BLaER1 (cell line): ENCODE results near the gene PDE8A.

Experiments
- H3K27ac ChIP-seq: shearing (Covaris generic); formaldehyde crosslinking; 2 replicates; pipeline ENCODE4 v1.8.1; 2022
- H3K27me3 ChIP-seq: shearing (Covaris generic); formaldehyde crosslinking; 2 replicates; pipeline ENCODE4 v1.8.1; 2022
- H3K36me3 ChIP-seq: shearing (Covaris generic); formaldehyde crosslinking; 2 replicates; pipeline ENCODE4 v1.8.1; 2022
- H3K4me1 ChIP-seq: shearing (Covaris generic); formaldehyde crosslinking; 2 replicates; pipeline ENCODE4 v1.8.1; 2022
- H3K4me2 ChIP-seq: shearing (Covaris generic); formaldehyde crosslinking; 2 replicates; pipeline ENCODE4 v1.8.1; 2022
- H3K4me3 ChIP-seq: shearing (Covaris generic); formaldehyde crosslinking; 2 replicates; pipeline ENCODE4 v1.8.1; 2022
- H3K9ac ChIP-seq: shearing (Covaris generic); formaldehyde crosslinking; 2 replicates; pipeline ENCODE4 v1.8.1; 2022
- H3K9me3 ChIP-seq: shearing (Covaris generic); formaldehyde crosslinking; 2 replicates; pipeline ENCODE4 v1.8.1; 2022
- H4K20me1 ChIP-seq: shearing (Covaris generic); formaldehyde crosslinking; 2 replicates; pipeline ENCODE4 v1.8.1; 2022
- Cebpa-rat ChIP-seq: shearing (Covaris generic); IDR thresholded peaks from 2 replicates; pipeline ENCODE4 v1.8.1; 2022

Gene PDE8A

DNA sequence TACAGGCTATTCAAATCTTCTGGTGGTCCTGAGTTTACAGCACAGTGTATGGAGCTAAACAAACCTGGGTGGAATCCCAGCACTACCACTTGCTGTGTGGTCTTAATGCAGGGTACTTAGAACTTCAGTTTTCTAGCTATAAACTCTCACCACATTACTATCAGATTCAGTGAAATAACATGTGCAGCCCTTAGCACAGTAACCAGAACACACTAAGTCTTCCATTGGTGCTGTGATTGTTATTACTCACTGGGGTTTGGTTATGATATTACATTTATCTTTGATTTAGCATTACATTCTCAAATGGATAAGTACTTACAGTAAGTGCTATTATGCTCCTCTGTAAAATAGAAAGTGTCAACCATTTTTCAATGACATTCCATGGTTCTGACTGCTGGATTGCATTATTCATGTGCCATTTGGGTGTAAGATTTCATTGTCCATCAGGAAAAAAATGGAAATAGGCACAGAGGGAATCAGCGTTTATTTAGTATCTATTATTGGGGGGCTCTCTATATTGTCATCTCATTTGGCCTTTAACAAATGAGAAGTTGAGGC, 81.9 kb downstream of the PDE8A start:
- H3K9ac ChIP-seq, result no peak overlapping the region
- no peaks in the 10 kb centered on the region for H3K27me3 ChIP-seq
- no peaks in the 10 kb centered on the region for H4K20me1 ChIP-seq
- peaks cover 12% of the 10 kb centered on the region for H3K4me1 ChIP-seq
- H3K4me2 ChIP-seq, result no peak overlapping the region
- no peak for TF ChIP-seq Cebpa-rat
- H3K27ac ChIP-seq, result no peak overlapping the region
- H3K36me3 ChIP-seq, result peaks cover 6% of the 10 kb centered on the region; the same call in 1 of the 2 replicates
- H3K4me3 ChIP-seq, result no peak overlapping the region
- peaks cover 40% of the 10 kb centered on the region for H3K9me3 ChIP-seq

DNA sequence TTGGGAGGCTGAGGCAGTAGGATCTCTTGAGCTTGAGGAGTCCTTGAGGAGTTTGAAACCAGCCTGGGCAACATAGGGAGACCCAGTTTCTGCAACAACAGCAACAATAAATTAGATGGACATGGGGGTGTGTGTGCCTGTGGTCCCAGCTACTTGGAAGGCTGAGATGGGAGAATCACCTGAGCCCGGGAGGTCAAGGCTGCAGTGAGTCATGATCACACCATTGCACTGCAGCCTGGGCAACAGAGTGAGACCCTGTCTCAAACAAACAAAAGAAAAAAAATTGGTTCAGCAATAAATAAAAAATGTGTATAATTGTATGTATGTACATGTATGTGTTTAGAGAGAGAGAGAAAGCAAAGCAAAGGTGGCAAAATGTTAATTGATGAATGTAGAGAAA, 83.1 kb downstream of the PDE8A start:
- H4K20me1 ChIP-seq, result no peaks in the 10 kb centered on the region
- H3K4me2 ChIP-seq, result no peak overlapping the region
- peaks cover 12% of the 10 kb centered on the region for H3K4me1 ChIP-seq
- no peak for TF ChIP-seq Cebpa-rat
- no peaks in the 10 kb centered on the region for H3K27me3 ChIP-seq
- H3K36me3 ChIP-seq, result peaks cover 6% of the 10 kb centered on the region; the same call in 1 of the 2 replicates
- H3K9me3 ChIP-seq, result peaks cover 30% of the 10 kb centered on the region
- H3K27ac ChIP-seq, result no peak overlapping the region
- no peak overlapping the region for H3K9ac ChIP-seq
- no peak overlapping the region for H3K4me3 ChIP-seq

DNA sequence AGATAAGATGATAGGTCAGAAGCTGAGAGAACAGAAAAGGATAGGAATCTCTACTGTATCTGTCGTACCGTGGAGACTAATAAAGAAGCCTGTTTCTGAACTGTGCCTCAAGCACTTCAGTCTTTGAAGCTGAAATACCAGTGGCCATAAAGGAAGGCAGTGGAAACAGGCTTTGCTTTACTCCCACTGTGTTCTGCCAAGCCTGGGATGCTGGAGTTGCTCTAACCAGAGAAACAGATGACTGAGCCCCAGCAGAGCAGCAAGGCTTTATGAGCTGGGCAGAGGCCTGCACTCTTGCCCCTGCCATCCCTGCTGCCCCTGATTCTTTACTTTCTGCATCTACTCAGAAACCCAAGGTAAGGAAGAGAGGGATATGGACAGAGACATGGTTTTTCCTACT, 89.4 kb downstream of the PDE8A start:
- Histone ChIP-seq H3K9me3 (no peaks in the 10 kb centered on the region), H3K27ac (no peak overlapping the region), H3K4me3 (no peak overlapping the region), H3K9ac (no peak overlapping the region), H3K4me1 (no peaks in the 10 kb centered on the region), H3K36me3 (peaks cover 29% of the 10 kb centered on the region), H3K4me2 (no peak overlapping the region), H3K27me3 (no peaks in the 10 kb centered on the region), H4K20me1 (no peaks in the 10 kb centered on the region)
- no peak for TF ChIP-seq Cebpa-rat

DNA sequence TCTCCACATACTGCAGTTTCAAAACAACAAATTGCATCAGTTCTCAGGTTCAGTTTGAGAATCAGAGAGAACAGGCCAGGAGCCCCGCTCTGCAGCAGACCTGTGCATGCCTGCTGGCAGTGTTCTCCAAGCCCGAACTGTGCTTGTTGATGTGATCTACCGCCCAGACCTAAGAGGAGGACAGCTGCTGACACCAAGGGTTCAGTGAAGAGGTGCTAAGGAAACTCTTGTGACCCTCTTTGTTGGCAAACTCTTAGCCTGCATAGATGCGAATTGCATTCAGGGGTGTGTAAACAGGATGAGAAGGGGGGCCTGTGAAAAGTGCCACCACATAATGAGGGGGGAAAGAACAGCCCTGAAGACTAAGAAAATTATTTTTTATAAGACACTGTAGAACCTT, 89.8 kb downstream of the PDE8A start:
- peaks cover 29% of the 10 kb centered on the region for H3K36me3 ChIP-seq

DNA sequence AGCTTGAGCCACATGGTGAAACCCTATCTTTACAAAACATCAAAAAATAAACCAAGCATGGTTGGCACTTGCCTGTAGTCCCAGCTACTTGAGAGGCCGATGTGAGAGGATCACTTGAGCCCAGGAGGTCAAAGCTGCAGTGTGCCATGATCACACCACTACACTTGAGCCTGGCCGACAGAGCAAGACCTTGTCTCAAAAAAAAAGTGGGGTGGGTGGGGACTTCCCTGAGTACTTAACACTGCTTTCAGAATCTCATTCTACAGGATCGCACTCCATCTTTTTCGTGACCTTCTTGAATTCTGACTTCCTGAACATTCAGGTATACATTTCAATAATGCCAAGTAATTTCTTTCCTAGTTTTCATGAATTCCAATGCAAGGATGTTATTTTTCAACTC, 91.3 kb downstream of the PDE8A start:
- no peak for TF ChIP-seq Cebpa-rat
- no peak overlapping the region for H3K4me2 ChIP-seq
- H4K20me1 ChIP-seq, result no peaks in the 10 kb centered on the region
- H3K27ac ChIP-seq, result no peak overlapping the region
- H3K36me3 ChIP-seq, result peaks cover 26% of the 10 kb centered on the region
- H3K9ac ChIP-seq, result no peak overlapping the region
- no peaks in the 10 kb centered on the region for H3K9me3 ChIP-seq
- no peak overlapping the region for H3K4me3 ChIP-seq
- no peaks in the 10 kb centered on the region for H3K4me1 ChIP-seq
- H3K27me3 ChIP-seq, result no peaks in the 10 kb centered on the region

More for the DNA sequence above, 89.8 kb downstream of the PDE8A start:
- Histone ChIP-seq H3K9ac (no peak overlapping the region), H4K20me1 (no peaks in the 10 kb centered on the region), H3K27me3 (no peaks in the 10 kb centered on the region), H3K4me1 (no peaks in the 10 kb centered on the region), H3K4me2 (no peak overlapping the region), H3K4me3 (no peak overlapping the region), H3K27ac (no peak overlapping the region), H3K9me3 (no peaks in the 10 kb centered on the region)
- TF ChIP-seq Cebpa-rat, result no peak

DNA sequence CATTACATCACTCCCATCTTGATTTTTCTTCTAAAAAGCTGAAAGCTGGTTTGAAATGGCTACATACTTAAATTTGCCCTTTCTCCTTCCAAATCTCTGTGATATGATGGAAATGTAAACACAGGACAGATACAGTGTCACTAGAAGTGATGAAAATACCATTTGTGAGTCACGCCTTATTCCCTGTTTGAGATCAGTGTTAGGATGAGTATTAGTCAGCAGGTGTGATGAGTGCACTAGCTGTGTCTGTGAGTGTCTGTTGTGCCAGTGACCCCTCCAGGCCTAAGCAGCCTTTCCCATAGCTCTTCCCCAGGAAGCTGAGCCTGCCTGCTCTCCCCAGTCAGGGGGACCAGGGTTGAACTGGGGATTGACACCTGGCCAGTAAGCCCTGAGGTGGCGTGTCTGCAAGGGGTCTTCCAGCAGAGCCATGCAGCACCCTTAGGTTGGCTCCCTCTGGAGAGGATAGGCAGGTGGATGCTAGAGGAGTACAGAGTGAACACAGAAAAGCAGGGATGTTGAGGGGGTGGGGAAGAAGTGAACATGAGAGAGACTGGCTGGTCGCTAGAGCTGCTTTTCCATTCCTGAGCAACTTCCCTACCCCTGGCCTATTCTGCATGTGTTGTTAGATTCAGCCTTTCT, 92.0 kb downstream of the PDE8A start:
- Histone ChIP-seq H3K4me2 (no peak overlapping the region), H3K36me3 (peaks cover 23% of the 10 kb centered on the region), H3K27me3 (no peaks in the 10 kb centered on the region), H3K4me3 (no peak overlapping the region), H4K20me1 (no peaks in the 10 kb centered on the region), H3K27ac (no peak overlapping the region), H3K9ac (no peak overlapping the region), H3K9me3 (no peaks in the 10 kb centered on the region), H3K4me1 (no peaks in the 10 kb centered on the region)
- TF ChIP-seq Cebpa-rat, result no peak

DNA sequence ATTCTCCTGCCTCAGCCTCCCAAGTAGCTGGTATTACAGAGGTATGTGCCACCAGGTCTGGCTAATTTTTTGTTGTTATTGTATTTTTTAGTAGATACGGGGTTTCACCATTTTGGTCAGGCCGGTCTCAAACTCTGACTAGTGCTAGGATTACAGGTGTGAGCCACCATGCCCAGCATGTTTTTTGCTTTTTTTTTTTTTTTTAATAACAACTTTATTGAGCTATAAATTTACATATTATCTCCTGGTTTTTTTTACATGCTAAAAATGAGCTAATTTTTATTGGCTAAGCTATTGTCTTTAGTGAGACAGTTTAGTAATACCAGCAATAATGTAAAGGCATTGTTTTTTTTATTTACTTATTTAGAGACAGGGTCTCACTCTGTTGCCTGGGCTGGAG, 105.2 kb downstream of the PDE8A start:
- Histone ChIP-seq H3K4me1 (no peaks in the 10 kb centered on the region), H3K27me3 (no peaks in the 10 kb centered on the region), H3K4me2 (no peak overlapping the region), H3K27ac (no peak overlapping the region), H3K9ac (no peak overlapping the region), H4K20me1 (no peaks in the 10 kb centered on the region), H3K4me3 (no peak overlapping the region), H3K9me3 (peaks cover 5% of the 10 kb centered on the region; the same call in 1 of the 2 replicates), H3K36me3 (peaks cover 23% of the 10 kb centered on the region)
- TF ChIP-seq Cebpa-rat, result no peak

DNA sequence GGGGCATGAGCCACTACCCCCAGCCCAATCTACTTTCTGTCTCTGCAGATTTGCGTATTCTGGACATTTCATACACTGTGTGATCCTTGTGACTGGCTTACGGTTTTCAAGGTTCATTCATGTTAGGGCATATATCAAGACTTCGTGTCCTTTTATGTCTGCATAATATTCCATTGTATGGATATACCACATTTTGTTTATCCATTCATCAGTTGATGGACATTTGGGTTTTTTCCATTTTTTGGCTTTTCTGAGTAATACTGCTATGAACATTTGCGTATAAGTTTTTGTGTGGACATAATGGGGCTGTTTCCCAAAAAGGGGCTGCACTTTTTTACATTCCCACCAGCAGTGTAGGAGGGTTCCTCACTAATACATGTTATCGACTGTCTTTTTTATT, 106.6 kb downstream of the PDE8A start:
- H3K36me3 ChIP-seq, result peaks cover 37% of the 10 kb centered on the region
- H4K20me1 ChIP-seq, result no peaks in the 10 kb centered on the region
- H3K4me1 ChIP-seq, result no peaks in the 10 kb centered on the region
- H3K27ac ChIP-seq, result no peak overlapping the region
- no peak overlapping the region for H3K4me2 ChIP-seq
- H3K9me3 ChIP-seq, result peaks cover 5% of the 10 kb centered on the region; the same call in 1 of the 2 replicates
- TF ChIP-seq Cebpa-rat, result no peak
- H3K4me3 ChIP-seq, result no peak overlapping the region
- H3K9ac ChIP-seq, result no peak overlapping the region
- no peaks in the 10 kb centered on the region for H3K27me3 ChIP-seq

DNA sequence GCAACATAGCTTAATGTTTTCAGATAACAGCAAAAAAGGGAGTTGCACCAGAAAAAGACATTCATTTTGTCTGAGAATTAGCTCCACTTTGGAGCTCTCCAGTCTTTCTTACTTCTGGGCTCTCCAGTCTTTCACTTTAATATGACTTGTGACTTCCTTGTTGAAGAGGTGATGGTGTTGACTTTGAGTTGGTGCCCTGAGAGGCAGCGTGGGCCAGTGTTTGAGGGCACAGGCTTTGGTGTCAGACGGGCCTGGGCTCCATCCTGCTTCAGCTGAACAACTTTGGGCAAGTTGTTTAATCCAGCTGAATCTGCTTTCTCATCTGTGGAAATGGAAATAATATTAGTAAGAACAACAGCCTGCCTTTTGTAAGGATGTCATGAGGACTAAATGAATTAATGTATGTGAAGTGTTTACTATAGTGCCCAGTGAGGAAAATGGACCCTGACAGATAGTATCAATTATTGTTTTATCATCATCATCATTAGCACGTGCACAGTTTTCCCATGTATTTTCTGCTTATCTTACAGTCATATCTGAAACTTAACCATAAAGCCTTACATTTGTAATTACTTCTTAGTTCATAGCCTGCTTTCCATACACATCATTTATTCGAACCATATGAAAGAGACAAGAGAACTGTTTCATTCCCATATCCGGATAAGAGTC, 108.4 kb downstream of the PDE8A start:
- H4K20me1 ChIP-seq, result no peaks in the 10 kb centered on the region
- TF ChIP-seq Cebpa-rat, result no peak
- no peaks in the 10 kb centered on the region for H3K4me1 ChIP-seq
- peaks cover 5% of the 10 kb centered on the region; the same call in 1 of the 2 replicates for H3K9me3 ChIP-seq
- no peaks in the 10 kb centered on the region for H3K27me3 ChIP-seq
- no peak overlapping the region for H3K9ac ChIP-seq
- H3K4me2 ChIP-seq, result no peak overlapping the region
- H3K36me3 ChIP-seq, result peaks cover 35% of the 10 kb centered on the region
- H3K27ac ChIP-seq, result no peak overlapping the region
- H3K4me3 ChIP-seq, result no peak overlapping the region

DNA sequence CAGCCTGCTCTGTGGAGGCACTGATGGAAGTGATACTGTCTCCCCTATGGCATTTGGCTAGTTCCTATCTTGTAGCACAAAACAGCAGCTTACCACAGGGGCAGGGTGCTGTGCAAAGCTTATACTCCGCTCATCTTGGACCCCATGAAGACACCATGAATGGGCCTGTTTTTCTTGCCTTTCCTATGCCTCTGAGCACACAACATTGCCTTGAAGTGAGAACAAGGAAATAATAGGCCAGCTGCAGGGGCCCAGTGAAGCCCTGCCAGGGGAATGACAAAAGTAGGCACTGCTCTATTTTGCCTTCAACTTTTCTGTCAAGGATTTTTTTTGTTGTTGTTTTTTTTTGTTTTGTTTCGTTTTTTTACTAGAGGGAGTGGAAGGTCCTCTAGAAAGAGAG, 110.3 kb downstream of the PDE8A start:
- H3K4me3 ChIP-seq, result no peak overlapping the region
- H4K20me1 ChIP-seq, result no peaks in the 10 kb centered on the region
- peaks cover 5% of the 10 kb centered on the region; the same call in 1 of the 2 replicates for H3K9me3 ChIP-seq
- H3K4me2 ChIP-seq, result no peak overlapping the region
- H3K36me3 ChIP-seq, result peaks cover 42% of the 10 kb centered on the region
- no peak for TF ChIP-seq Cebpa-rat
- H3K9ac ChIP-seq, result no peak overlapping the region
- no peak overlapping the region for H3K27ac ChIP-seq
- no peaks in the 10 kb centered on the region for H3K27me3 ChIP-seq
- H3K4me1 ChIP-seq, result no peaks in the 10 kb centered on the region
